SK-MEL-5 (cell line): ENCODE measurements around the gene AFAP1L1. TPM values are rescaled to one million over a fixed set of nuclear protein-coding genes. Genes with fewer than 3 reads are reported as not detected.
"Not testable (repeated sequence)": the region's sequence is repeated elsewhere in the genome, so short reads cannot be mapped to it uniquely, and the experiment has no call there.

Experiments
- DNase-seq: peaks from one replicate; pipeline ENCODE4 v3.0.0-alpha.2; 2016; ENCODE audit warnings: low read depth, low spot score
- in situ Hi-C: cut with HindIII; loops from 2 replicates; pipeline ENCODE4 v1.10.0; 2016; ENCODE audit warnings: low sequenced_read_pairs, high pct_unique_total_duplicates, low pct_unique_long_range_greater_than_20kb
- total RNA-seq: library from RNA; depleted of rRNA; stranded (reverse); fragments of >200 nt; shearing (Covaris generic); gene quantifications from 2 replicates; pipeline ENCODE4 v1.2.3, GENCODE V29; 2014

AFAP1L1 gene
- total RNA-seq, 1 experiment from 2014 or later = 18.0 TPM

- no peak for DNase-seq
- in situ Hi-C loops = no loop called here
Observed at GRCh38 chr5:149257131-149257530, 14.5 kb upstream of the AFAP1L1 start.

DNA sequence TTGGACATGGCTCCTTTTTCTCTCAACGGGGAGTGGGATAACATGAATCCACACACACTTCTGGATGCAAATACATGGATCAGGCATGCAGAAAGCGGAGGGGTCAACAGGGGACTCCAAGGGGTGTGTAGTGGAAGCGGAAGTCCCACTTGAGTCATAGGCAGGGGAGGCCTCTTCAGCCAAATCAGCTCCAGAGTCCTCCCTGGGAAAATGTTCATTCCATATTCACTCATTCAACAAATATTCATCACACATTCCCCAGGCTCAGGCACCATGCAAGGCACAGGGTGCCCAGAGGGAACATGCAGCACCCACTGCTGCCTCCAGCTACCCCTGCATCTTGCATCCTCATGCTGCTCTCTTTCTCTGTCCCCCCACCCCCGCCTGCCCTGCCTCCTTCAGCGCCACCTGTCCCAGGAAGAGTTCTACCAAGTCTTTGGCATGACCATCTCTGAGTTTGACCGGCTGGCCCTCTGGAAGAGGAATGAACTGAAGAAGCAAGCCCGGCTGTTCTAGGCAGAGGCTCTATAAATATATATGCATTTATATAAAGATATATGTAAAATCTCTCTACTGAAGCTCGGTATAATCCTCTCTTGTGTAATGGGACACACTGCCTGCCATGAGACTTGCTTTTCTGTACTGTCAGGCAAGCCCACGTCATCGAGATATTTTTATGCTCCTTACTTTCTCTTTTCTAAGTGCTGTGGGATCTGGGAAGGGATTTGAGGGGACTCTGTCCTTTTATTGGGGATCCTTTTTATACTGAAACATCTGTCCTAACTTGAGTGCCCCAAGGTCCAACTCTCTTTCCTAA lies 13.6 kb upstream of the AFAP1L1 start:
- in situ Hi-C loops = no loop called here
- DNase-seq = no peak

GRCh38 chr5:149260761-149261160 lies 10.9 kb upstream of the AFAP1L1 start:
- in situ Hi-C loops = no loop called here

DNA sequence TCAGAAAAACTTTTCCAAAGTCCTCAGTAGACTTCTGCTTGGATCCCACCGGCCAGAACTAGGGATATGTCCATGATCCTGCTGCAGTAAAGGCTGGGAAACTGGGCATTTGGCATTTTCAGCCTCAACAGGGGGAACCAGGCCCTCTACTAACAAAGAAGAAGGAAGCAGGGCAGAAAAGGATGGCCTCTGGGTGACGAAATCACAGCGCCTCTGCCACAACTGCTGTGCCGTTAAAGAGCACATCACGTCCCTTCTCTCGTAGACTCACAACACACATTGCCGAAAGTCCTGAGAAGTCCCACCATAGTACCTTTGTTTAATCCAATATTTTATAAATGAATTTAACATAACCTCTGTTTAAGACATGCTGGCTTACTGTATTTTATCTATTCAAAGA lies 10.4 kb upstream of the AFAP1L1 start:
- no peak for DNase-seq
- in situ Hi-C loops = no loop called here

More at GRCh38 chr5:149260761-149261160, 10.9 kb upstream of the AFAP1L1 start:
- no peak for DNase-seq

GRCh38 chr5:149262315-149262714 lies 9.3 kb upstream of the AFAP1L1 start:
- in situ Hi-C loops = no loop called here
- no peak for DNase-seq

DNA sequence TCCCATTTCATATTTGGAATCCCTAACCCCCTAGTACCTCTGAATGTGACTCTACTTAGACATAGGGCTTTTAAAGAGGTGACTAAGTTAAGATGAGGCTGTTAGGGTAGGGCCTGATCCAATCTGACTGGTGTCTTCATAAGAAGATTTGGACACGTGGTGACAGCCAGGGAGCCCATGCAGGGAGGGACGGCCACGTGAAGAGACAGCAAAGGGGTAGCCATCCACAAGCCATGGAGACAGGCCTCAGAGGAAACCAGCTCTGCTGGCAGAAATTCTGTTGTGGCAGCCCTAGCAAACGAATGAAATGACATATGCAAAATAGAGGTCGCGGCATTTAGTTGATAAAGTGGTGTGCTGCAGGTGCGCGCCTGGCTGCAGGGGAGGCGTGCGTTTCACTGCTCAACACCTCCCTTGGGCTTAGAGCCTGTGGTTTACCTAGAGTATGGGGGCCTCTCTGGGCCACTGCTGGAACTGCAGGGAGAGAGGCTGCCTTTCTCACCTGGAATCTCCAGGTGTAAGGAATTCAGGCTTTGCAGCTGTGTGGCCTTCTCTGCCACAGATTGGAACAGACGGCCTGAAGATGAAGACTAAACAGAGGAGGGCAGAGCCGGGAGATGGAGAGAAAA lies 7.1 kb upstream of the AFAP1L1 start:
- in situ Hi-C loops = no loop called here
- DNase-seq = peak; percentile 14

GRCh38 chr5:149265068-149265465 lies 6.6 kb upstream of the AFAP1L1 start:
- in situ Hi-C loops = no loop called here

DNA sequence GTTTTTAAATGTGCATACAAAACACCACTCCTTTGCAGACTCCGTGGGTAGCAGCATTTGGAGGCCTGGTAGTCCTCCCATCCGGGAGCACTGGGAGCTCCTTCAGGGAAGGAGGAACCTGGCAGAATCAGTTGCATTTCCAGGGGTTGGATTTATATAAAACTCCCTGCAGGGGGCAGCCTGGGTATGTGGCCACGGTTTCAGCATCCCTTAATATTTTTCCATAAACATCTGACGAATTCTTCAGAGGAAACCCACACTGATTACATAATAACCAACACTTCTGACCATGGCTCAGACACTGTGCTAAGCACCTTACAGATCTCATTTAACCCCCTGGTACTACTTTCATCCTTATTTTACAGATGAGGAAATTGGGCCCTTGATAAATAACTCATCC lies 6.1 kb upstream of the AFAP1L1 start:
- DNase-seq = peak; percentile 59
- in situ Hi-C loops = no loop called here

More at GRCh38 chr5:149265068-149265465, 6.6 kb upstream of the AFAP1L1 start:
- DNase-seq = no peak

DNA sequence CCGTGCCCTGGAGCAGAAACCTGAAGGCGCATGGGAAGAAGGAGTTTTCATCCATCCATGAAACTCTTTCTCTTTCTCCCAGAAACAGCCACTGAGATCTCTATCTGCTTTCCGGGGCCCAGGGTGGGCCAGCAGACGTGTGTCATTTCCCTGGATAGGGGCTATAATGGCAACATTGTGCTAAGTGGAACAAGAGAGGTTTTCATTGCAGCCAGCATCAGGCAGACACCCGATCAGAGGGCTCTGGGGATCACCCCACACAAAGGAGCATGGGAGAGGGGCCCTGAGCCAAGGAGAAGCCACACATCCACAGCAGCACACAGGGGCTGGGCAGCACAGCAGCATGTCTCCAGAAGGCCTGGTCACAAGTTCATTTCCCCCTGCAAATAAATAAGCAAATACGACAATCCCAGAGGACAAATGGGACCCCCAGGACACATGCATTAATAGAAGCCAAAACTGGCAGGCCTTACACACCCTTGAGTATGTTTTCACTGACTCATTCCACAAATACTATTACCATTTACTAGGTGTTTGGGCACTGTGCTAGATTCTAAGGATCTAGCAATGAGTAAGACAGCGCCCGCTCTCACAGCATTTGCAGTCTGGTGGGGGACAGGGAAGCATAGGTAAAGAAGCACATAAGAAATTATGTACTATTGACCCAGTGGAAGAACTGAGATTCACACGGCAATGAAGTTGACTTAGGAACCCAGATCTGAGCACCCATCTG lies 4.3 kb upstream of the AFAP1L1 start:
- in situ Hi-C loops = no loop called here
- peak; percentile 92 for DNase-seq

DNA sequence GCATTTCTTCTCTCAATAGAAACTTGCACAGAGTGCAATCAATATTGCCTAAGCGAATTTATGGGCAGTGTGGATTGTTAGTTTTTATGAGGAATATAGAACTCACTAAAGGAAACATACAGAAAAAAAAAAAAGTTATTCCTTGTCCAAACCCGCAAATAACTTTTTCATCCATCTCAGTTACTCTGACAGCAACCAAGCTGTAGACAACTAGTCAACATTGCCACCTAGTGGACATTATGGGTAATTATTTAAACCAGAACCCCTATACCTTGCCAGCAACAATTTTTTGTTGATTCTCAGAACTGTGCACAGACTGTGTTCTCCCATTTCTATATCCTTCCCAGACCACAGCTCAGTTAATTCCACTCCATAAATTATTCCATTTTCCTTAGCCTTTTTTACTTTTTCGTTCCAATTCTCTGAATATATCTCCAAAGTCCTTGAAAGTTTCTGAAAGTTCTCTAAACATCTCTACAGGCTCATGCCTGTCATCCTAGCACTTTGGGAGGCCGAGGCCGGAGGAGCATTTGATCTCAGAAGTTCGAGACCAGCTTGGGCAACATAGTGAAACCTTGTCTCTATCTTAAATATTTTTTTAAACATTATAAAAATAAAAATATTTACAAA lies 2.6 kb upstream of the AFAP1L1 start:
- DNase-seq = peak; percentile 74
- in situ Hi-C loops = no loop called here

- DNase-seq = peak; percentile 10
- in situ Hi-C loops = no loop called here
Observed at GRCh38 chr5:149271195-149271715, 404 bp upstream of the AFAP1L1 start.

GRCh38 chr5:149272781-149273180 lies 1.1 kb downstream of the AFAP1L1 start:
- in situ Hi-C loops = not testable (repeated sequence)

GRCh38 chr5:149273237-149273636 lies 1.6 kb downstream of the AFAP1L1 start:
- in situ Hi-C loops = no loop called here
- DNase-seq = no peak

More at GRCh38 chr5:149272781-149273180, 1.1 kb downstream of the AFAP1L1 start:
- DNase-seq = not testable (repeated sequence)

- no peak for DNase-seq
- in situ Hi-C loops = no loop called here
Observed at GRCh38 chr5:149273950-149274349, 2.3 kb downstream of the AFAP1L1 start.

DNA sequence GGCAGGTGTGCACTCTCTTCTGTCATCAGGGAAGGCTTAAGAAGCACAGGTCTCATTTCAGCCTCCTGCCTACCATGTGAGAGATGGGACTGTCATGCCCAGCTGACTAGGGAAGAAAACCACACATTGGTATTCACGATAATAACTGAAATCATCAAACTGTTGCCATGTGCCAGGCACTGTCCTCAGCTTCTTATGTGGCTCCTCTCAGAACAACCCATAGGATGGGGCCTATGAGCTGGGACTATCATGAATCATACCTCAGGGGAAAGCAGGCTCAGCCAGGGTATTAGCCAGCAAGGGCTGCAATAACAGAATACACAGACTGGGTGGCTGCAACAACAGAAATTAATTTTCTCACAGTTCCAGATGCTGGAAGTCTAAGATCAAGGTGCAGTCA lies 3.3 kb downstream of the AFAP1L1 start:
- in situ Hi-C loops = no loop called here
- DNase-seq = no peak

DNA sequence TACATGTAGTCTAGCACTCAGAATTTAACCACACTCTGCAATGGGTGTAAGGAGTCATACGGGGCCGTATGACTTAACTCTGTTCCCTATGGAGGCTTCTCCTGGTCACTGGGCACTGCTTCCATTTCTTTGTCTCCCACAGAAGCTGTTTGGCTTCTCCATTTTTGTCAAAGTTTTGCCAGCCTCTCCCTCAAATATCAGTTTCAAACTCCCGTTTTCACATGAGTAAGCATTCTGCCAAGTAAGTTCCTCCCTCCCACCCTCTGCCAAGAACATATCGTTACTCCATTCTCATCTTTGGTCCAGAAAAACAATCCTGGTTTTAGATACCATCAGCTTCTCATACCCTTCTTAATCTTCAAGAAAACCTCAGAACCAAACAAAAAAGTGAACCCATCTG lies 6.1 kb downstream of the AFAP1L1 start:
- in situ Hi-C loops = no loop called here
- DNase-seq = no peak

GRCh38 chr5:149278451-149279210 lies 7.0 kb downstream of the AFAP1L1 start:
- in situ Hi-C loops = no loop called here
- no peak for DNase-seq
